HG02759 (cell line): ENCODE measurements around the gene ITIH2.
"Not testable (repeated sequence)": the region's sequence is repeated elsewhere in the genome, so short reads cannot be mapped to it uniquely, and the experiment has no call there.

Source experiments
- ATAC-seq: cut with Tn5 transposase; IDR thresholded peaks from one replicate; pipeline ENCODE4 v1.9.1; 2021; ENCODE audit warnings: mild to moderate bottlenecking, moderate library complexity; ENCODE audit not compliant: unreplicated experiment

The ITIH2 gene

DNA sequence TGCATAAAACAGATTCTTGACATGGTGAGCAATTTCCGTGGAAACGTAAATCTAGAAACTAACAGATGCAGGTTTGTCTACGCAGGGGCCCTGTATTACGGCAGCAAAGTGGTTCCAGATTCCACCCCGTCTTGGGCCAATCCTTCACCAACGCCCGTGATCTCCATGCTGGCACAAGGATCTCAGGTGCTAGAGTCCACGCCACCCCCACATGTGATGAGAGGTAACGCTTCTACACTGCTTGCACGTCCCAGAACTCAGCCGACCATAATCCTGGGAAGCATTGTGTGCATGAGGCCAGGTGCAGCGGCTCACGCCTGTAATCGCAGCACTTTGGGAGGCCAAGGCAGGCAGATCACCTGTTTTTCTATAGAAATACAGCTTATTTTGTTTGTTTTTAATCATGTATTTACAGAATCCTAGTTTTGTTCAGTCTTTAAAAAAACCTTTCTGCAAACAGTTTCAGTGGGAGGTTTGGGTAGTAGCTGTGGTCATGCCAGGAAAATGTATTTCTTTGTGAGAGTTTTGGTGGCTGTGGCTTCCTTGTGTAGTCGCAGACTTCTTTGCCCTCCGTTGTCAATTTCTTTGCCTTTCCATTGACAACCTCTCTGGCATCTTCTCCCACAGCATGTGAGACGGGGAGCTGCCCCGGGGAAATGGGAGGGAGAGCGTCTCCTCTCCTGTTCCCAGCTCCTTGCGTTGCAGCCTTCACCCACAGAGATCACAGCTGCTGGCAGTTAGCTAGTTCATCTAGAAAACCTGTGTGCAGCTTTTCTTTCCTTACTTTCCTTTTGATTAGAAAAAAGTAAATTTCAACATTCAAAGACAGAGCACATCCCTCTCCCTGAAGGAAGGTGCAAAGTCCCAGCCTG lies 35.7 kb downstream of the ITIH2 start:
- ATAC-seq, result no peak

DNA sequence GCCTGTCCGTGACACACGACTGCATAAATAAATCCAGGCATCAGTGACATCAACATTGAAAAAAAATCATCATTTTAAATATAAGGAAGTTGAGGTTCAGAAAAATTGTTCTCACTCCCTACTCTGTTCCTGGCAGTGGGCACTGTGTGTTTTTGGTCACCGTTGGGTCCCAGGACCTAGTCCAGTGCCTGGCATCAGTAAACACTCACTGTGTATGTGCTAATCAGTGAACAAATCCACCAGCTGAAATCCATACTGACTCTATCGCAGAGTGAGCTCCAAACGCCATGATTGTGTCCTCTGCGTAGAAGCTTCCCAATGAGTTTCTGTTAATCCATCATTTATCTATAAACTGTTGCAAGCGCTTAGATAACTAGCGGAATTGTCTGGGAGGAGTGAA lies 41.2 kb downstream of the ITIH2 start:
- no peak for ATAC-seq

DNA sequence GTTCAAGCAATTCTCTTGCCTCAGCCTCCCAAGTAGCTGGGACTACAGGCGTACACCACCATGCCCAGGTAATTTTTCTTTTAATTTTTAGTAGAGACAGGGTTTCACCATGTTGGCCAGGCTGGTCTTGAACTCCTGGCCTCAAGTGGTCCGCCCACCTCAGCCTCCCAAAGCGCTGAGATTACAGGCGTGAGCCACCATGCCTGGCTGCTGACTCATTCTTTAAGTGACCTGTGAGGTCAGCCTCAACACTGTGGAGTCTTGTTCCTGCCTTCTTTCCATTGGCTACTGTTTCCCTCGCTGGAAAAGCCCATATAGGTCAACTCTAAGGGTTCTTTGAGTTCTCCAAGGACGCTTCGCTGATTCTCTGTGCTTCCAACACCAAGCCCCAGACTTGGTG lies 45.5 kb downstream of the ITIH2 start:
- ATAC-seq, result not testable (repeated sequence)

DNA sequence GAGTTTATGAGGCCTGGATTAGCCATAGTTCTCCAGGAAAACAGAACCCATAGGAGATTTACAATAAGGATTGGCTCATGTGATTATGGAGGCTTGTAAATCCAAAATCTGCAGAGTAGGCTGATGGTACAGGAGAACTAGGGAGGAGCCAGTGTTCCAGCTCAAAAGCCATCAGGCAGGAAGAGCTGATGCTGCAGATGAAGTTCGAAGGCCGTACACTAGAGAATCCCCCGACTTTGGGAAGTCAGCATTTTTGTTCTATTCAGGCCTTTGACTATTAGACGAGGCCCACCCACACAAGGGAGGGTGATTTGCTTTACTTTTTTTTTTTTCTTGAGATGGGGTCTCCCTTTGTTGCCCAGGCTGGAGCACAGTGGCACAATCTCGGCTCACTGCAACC lies 47.1 kb downstream of the ITIH2 start:
- ATAC-seq, result no peak

DNA sequence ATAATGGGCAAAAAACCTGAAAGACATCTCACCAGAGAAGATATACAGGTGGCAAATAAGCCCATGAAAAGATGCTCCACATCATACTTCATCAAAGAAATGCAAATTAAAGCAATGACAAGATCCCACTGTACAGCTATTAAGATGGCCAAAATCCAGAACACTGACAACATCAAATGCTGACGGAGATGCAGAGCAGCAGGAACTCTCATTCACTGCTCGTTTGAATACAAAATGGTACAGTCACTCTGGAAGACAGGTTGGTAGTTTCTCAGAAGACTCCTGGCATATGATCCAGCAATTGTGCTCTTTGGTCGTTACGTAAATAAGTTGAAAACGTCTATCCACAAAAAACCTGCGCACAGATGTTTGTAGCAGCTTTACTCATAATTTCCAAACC lies 49.1 kb downstream of the ITIH2 start:
- no peak for ATAC-seq

DNA sequence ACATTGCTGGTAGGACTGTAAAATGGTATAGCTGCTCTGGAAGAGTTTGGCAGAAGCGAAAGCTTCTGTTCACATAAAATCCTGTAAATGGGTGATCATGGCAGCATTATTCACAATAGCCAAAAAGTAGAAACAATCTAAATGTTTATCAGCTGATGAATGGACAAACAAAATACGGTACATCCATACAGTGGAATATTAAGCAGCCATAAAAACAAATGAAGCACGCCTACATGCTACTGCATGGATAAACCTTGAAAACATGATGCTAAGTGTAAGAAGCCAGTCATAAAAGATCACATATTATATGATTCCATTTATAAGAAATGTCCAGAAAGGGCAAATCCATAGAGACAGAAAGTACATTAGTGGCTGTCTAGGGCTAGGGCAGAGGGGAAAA lies 52.0 kb downstream of the ITIH2 start:
- no peak for ATAC-seq

DNA sequence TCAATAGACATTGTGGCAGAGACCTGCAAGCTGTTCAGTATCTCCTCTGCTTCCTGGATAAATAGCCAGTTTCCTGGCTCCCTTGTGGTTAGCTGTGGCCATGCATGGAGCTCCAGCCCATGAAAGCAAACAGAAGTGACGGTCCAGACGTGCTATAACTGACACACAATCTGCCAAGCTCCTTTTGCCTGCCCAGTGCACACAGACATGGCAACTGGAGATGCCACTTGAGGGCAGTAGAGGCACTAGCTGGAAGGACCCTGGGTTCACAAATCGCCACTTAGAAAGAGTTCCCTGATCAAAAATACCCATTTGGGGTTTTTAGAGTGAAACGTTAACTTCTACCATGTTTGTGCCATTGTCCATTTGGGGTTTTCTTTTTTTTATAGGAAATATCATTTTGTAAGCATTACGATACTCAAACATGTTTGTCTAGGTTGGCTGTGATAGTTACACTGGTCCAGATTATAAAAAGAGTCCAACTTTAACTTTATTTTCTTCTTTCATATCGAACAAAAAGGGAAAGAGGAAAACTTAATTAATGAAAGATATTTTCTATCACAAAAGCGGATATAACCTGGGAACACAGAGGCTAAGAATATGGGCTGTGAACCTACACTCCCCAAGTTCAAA lies 53.4 kb downstream of the ITIH2 start:
- peak; percentile 48 for ATAC-seq

DNA sequence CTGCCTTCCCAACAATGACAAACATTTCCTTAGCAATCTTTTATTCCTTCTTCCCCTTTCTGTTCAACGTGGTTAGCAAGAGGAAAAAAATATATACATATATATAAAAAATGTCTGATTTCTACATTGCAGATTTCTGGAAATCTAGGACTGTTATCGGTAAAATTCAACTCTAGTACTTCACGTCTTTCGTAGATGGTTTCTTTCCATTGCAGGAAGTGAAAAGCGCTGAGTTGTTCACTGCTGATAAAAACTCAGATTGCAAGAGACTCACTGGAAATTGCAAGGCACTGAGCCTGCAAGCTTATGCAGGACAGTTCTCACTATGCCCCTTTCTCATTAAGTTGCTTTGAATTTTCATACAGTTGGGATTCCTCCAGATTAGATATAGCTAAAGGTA lies 60.8 kb downstream of the ITIH2 start:
- no peak for ATAC-seq

DNA sequence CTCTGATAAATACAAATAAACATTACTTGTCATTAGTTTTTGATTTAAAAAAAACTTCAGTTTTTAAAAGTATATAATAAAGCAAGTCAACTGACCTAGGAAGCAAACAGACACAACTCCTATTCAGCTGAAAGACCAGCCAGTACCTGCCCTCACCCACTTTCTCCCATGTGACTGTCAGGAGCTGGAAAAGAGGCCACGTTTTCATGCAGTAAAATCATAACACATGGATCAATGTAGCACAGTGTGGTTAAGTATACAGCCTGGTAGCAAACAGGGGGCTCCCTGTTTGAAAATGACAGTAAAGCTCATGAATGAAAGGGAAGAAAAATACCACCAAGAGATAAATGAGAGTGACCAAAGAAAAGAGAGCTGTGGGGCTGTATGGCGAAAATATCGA lies 63.1 kb downstream of the ITIH2 start:
- ATAC-seq, result no peak

DNA sequence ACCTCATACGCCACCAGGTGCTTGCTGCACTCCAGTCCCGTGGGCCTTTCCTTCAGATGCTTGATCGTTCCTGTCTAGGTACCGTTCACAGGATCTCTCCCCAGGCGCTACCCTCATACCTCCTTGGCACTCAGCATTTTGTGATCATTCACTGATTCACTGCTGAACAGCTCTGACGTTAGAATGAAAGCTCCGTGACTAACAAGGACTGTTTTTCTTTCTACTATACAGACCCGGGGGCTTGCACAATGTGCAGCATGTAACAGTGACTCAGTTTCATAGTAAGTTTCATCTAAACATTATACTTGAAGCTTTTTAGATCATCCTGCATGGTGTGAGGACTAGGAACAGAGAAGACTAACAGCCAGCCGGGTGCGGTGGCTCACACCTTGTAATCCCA lies 64.1 kb downstream of the ITIH2 start:
- ATAC-seq, result no peak

DNA sequence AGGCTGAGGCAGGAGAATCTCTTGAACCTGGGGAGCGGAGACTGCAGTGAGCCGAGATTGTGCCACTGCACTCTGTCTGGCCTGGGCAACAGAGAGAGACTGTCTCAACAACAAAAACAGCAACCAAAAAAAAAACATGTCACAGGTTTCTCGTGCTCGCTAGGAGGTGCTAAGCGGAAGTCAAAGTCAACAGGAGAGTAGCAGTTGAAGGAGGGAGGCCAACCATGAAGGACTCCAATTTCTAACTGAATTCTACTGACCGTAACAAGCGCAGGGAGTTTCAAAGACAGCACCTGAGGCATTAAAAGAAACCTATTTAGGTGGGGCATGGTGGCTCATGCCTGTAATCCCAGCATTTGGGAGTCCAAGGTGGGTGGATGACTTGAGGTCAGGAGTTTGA lies 65.3 kb downstream of the ITIH2 start:
- ATAC-seq, result no peak

DNA sequence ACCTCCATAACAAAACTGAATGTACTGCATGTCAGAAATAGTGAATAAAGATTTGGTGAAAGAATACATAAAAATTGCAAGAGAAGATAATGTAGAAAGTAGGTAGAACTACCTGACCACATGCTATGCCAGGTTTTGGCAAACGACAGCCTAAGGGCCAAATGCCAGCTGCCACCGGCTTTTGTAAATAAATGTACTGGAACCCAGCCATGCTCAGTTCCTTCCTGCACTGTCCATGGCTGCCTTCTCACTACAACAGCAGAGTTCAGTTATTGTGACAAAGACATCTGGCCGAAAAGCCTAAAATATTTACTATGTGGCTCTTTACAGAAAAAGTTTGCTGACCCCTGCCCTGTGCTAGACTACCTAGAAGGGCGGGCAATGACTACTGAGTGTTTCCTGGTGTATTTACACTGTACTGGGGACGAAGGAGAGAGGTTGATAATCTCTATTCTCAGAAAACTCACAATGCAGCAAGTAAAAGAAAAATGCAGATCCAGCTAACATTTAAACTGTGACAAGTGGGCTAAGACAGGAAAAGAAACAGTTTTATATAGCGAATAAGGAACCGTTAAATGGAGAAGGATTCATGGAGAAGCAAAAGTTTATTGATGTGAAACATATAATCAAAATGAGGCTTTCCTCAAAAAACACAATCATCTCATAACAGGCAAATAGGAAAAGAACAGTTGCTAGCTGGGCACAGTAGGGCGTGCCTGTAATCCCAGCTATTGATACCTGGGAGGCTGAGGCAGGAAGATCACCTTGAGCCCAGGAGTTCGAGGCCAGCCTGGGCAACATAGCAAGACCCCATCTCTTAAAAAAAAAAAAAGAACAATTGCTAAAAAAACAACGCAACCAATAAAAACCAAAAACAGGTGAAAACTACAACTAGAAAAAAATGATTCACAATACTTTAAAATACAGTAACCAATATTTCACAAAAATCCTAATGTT lies 71.0 kb downstream of the ITIH2 start:
- no peak for ATAC-seq

DNA sequence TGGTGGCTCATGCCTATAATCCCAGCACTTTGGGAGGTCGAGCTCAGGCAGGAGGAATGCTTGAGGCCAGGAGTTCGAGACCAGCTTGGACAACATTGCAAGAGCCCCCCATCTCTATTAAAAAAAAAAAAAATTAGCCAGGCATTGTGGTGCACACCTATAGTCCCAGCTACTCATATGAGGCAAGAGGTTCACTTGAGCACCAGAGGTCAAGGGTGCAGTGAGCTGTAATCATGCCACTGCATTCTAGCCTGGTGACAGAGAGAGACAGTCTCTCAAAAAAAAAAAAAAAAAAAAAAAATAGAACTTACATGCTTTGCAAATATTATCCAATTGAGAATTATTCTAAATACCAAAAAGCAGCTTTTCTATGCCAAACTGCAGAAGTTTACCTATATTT lies 73.7 kb downstream of the ITIH2 start:
- no peak for ATAC-seq

DNA sequence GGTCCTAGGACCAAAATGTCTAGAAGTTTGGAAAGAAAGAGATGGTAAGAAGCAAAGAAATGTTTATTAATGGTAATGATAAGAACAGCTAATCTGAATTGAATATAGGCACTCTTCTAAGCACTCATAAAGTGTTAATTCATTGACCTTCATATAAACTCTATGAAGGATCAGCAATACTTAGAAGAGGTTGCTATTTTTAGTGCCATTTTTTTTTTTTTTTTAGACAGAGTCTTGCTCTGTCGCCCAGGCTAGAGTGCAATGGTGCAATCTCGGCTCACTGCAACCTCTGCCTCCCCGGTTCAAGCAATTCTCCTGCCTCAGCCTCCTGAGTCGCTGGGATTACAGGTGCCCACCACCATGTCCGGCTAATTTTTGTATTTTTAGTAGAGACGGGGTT lies 79.1 kb downstream of the ITIH2 start:
- ATAC-seq, result not testable (repeated sequence)

DNA sequence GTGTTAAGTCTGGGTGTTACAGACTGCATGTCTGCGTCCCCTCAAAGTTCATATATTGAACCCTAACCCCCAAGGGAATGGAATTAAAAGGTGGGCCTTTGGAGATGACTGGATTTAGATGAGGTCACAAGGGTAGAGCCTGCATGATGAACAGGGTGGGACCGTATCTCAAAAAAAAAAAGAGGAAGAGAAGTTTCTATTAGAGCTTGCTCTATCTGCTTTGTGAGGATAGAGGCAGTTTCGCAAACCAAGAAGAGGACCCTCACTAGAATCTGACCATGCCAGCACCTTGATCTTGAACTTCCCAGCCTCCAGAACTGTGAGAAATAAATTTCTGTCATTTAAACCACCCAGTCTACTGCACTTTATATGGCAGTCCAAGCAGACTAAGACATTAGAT lies 83.3 kb downstream of the ITIH2 start:
- no peak for ATAC-seq

DNA sequence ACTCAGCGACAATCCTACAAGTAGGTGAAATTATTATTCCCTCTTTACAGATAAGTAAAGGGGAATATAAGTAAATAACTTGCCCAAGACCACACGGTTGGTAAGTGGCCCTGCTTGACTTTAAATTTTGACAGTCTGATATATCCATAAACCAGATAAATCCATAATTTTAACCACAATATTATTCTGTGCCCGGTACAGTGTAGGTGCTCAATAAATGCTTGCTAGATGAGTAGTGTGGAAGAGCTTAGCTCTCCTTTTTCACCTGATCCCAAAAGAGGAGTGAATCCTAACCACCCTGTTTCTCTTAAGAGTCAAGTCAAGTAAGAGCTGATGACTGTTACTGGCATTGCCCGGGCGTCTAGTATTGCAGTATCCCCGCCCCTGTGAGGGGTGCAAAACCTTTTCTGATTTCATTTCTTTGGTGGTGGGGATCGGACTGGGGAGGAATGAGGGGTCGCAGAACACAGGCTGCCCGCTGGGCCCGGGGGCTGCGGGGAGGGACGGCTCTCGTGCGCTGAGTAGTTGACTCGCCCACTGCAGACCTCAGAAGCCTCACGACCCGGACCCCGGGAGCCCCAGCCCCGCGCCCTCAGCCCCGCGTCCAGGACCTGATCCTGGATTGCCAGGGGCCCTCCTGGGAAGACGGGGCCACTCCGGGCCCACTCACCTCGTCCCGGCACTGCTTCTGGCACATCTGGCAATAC lies 84.2 kb downstream of the ITIH2 start:
- peak; percentile 11 for ATAC-seq

DNA sequence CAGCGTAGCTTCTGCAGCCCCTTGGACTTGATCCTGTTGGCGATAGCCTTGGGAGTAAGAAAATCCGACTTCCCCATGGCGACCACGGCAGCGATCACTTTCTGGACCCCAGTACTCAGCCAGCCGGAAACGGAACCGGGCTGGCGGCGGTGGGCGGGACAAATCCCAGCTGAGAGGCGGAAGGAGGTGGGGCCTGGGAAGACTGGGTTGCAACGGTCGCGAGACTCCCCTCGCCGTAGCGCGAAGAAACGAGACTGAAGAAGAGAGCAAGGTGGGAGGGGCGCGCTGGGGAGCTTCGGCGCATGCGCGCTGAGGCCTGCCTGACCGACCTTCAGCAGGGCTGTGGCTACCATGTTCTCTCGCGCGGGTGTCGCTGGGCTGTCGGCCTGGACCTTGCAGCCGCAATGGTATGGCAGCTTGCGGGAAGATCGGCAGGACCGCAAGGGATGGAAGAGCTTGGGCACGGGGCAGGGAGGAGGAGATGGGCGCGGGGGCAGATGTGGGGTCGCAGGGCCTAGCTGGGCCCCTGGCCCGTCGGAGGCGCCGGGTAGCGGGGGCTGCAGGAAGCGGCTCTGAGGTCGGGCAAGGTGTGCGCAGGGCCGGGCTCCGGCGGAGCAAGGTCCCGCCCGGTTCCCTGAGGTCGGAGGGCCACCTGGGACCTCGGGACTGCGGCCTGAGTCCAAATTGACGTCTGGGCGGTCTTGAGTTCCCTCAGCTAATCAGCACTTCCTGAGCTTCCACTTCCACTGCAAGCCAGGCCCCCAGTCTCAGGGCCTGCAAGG lies 84.9 kb downstream of the ITIH2 start, which contains the start of the genes ATP5F1C and KIN:
Gene ATP5F1C (plus strand): TSS at position 321 of the 782 bp plus-strand sequence. CDS start 31 bp downstream, at position 352.
Gene KIN (minus strand): TSS at position 137 of the 782 bp plus-strand sequence. CDS start 60 bp downstream, at position 77.
- peak; percentile 91 for ATAC-seq

DNA sequence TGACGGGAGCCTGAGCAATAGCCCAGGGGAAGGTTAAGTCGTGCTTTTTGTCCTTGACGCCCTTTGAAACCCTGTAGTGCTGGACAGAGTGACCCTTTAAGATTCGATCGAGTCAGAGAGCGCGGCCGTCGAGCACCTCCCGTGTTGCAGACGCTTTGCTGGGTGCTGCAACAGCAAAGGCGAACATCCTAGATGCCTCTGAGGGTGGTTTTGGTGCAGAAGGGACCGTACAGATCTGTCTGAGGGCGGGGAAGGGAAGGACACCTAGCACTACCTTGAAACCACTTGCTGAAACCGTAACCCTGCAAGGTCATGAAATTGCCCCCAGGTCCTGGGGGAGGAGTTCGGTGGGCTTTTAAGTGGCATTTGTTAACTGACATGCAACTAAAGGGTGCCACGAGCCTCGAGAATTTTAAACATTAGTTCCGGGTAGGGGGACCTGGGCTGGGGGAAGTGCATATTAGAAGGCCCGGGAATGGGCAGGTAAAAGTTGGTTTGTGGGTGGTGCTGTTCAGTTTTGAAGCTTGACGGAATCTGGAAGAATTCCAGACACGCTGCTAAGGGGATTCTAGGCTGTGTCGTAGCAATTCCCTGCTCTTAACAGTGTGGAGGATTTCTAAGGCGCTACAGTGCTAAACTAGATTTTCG lies 85.6 kb downstream of the ITIH2 start:
- peak; percentile 18 for ATAC-seq

DNA sequence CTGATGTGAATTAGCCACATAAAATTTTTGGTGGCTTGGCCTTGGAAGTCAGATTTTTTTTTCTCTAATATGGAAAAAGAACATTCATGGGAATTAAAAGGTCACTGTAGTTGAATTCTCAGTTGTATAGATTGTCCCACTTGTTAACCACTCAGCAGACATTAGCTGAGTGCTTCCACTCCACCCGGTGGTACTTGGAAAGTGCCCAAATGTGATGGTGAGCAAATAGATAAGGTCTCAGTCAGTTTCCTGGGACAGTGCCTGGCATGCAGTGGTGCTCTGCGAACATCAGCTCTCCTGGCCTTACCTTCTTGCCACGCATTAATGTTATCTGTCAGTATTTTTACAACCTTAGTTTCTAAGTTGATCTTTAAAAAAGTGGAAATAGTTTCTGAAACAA lies 86.3 kb downstream of the ITIH2 start:
- ATAC-seq, result no peak
